ENCODE measurements around the gene ARHGAP26.
A peak's percentile ranks its signal among the peaks of the same experiment; 100 is the strongest.

The ARHGAP26 gene

GRCh38 chr5:142847898-142848790 lies 78.0 kb downstream of the ARHGAP26 start:
- no peak for DNase-seq (ENCODE audit: low read depth in 4 of 4, low spot score in 1 of 4)

DNA sequence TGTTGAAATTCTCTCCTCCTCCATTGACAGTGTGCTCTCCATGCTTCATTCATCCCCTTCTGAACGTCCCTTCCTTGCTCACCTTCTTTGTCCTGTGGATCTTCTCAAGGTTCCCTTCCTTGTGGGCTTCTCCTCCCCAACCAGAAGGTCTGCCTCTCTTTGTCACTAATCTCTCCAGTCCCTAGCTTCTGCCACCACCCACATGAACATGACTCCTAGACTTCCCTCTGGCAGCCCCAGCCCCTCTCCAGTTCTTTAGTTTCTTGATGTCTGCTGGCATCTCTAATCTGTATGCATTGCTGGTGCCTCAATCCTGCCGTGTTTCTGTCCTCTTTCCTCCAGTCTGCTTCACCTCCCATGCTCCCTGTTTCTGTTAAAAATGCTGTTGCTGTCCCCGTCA lies 79.3 kb downstream of the ARHGAP26 start:
- no peak for DNase-seq (ENCODE audit: low read depth in 4 of 4, low spot score in 1 of 4)

DNA sequence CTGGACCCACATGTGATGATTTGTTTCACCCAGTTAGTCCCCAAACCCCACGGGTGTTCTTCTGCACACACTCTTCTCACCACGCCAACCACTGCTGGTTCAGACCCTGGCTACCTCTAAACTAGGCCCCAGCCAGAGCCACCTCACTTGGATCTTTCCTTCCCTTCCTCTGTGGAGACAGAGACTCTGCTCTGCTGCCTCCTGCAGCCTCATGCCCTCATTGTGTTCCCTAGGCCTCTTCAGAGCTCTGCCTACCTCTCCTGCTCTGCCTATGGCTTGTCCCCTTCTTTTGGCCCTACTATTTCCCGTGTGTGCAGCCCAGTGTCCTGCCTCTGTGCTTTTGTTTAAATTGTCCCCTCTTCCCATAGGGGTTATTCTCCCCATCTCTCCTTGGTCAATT lies 79.7 kb downstream of the ARHGAP26 start:
- no peak for DNase-seq (ENCODE audit: low read depth in 4 of 4, low spot score in 1 of 4)

GRCh38 chr5:142851731-142852130 lies 81.6 kb downstream of the ARHGAP26 start:
- no peak for DNase-seq (ENCODE audit: low read depth in 4 of 4, low spot score in 1 of 4)

GRCh38 chr5:142852416-142853198 lies 82.4 kb downstream of the ARHGAP26 start:
- no peak for DNase-seq (ENCODE audit: low read depth in 4 of 4, low spot score in 1 of 4)

- no peak for DNase-seq (ENCODE audit: low read depth in 4 of 4, low spot score in 1 of 4)
These were observed 83.5 kb downstream of the ARHGAP26 start for GRCh38 chr5:142853682-142854081.

GRCh38 chr5:142856269-142856782 lies 86.1 kb downstream of the ARHGAP26 start:
- DNase-seq (ENCODE audit: low read depth in 4 of 4, low spot score in 1 of 4): no peak

GRCh38 chr5:142857405-142857804 lies 87.2 kb downstream of the ARHGAP26 start:
- DNase-seq (ENCODE audit: low read depth in 4 of 4, low spot score in 1 of 4): no peak

GRCh38 chr5:142859037-142859436 lies 88.9 kb downstream of the ARHGAP26 start:
- no peak for DNase-seq (ENCODE audit: low read depth in 4 of 4, low spot score in 1 of 4)

GRCh38 chr5:142860270-142860669 lies 90.1 kb downstream of the ARHGAP26 start:
- no peak for DNase-seq (ENCODE audit: low read depth in 4 of 4, low spot score in 1 of 4)

DNA sequence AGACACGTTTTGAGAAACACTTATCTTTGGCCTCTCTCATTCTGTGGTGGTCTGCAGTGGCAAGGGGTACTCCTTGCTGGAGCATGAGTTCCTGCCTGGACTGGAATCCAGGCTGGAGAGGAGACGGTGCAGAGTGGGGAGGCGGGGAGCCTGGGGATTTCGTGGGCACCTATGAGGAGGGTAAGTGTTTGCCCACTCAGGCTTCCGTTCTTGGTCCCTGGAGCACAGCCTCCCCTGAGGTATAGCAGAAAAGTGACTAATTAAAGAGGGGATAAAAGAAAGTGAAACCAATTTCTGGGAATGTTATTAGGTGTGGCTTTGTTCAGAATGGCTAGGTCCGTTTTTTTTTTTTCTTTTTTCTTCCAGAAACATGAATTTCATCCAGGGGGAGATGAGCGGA lies 90.8 kb downstream of the ARHGAP26 start:
- no peak for DNase-seq (ENCODE audit: low read depth in 4 of 4, low spot score in 1 of 4)

- DNase-seq (ENCODE audit: low read depth in 4 of 4, low spot score in 1 of 4): no peak
These were observed 92.4 kb downstream of the ARHGAP26 start for GRCh38 chr5:142862594-142862993.

- no peak for DNase-seq (ENCODE audit: low read depth in 4 of 4, low spot score in 1 of 4)
These were observed 93.7 kb downstream of the ARHGAP26 start for GRCh38 chr5:142863856-142864255.

GRCh38 chr5:142864290-142865260 lies 94.4 kb downstream of the ARHGAP26 start:
- no peak for DNase-seq (ENCODE audit: low read depth in 4 of 4, low spot score in 1 of 4)

DNA sequence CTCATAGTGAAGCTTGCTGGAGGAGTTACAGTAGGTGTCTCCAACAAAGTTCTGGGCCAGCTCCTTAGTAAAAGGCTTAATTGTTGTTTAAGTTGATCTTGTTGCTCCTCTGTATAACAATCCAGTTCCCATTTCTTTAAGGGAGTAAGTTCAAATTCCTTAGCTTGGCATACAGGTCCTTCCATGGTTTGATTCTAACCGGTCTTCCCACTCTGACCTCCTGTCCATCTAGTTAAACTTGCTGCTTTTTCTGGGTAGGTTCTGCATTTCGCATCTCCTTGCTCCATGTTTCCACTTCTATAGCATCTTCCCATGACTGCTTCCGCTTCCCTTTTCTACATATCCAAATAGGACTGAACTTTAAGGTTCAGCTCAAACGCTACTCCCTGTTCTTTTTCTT lies 95.5 kb downstream of the ARHGAP26 start:
- DNase-seq (ENCODE audit: low read depth in 4 of 4, low spot score in 1 of 4): no peak

DNA sequence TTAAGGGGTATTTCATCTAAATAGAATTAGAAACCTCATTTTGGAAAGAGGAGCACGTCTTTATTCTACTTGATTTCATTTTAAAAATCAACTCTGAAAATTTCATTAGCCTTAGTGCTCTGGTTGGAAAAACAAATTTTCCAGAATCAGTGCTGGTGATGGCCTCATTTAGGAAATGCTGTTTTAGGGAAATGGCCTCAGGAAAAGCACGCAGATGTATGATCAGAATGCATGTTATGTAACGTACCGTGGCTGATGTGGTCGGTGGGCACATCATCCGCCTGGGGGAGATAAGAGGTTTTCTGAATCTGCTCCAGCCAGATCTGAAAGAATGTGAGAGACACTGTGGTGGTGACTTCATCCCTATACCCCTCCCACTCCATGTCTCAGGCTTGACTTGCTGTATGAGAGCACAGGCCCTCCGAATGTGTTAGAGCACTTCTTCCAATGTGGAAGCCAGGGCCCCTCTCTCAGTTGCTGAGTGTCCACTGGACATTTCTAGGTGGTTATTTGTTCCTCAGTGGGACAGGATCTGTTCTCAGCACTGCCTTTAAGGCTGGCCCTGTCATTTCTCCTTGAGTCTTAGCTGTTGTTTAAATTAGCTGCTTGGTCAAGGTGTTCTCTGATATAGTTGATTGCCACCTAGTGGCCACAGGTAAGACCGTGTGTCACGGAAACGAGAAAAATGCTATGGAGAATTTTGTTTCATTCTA lies 96.5 kb downstream of the ARHGAP26 start:
- DNase-seq (ENCODE audit: low read depth in 4 of 4, low spot score in 1 of 4): peak in 2 of 4 experiments; percentile 13 to 14

DNA sequence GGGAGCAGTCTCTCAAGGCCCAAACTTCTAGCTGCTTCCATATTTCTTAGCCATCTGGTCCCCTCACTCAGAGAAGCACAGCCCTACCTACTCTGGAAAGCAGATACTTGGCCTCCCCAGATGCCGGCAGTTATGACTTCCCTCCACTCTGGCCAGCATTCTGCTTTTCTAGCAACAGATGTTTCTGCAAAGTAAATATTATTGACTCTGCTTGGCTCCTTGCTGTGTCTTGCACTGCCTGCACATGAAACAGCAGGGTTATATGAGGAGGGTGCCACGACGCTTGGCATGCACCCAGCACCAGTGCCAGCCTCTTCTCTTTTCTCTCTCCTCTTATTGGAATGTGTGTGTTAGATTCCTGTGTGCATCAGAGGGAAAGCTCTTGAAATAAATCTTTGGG lies 99.7 kb downstream of the ARHGAP26 start:
- no peak for DNase-seq (ENCODE audit: low read depth in 4 of 4, low spot score in 1 of 4)

- DNase-seq (ENCODE audit: low read depth in 4 of 4, low spot score in 1 of 4): no peak
These were observed 100.6 kb downstream of the ARHGAP26 start for GRCh38 chr5:142870532-142871362.
